GM18517 (cell line): ENCODE results near the gene KRTAP4-6.
"Not testable (repeated sequence)": the region's sequence is repeated elsewhere in the genome, so short reads cannot be mapped to it uniquely, and the experiment has no call there.

ENCODE experiments used
- ATAC-seq: cut with Tn5 transposase; IDR thresholded peaks from one replicate; pipeline ENCODE4 v1.9.1; 2021; ENCODE audit warnings: mild to moderate bottlenecking, moderate library complexity; ENCODE audit not compliant: unreplicated experiment

KRTAP4-6 gene

GRCh38 chr17:41107941-41108450 is 32.3 kb downstream of the KRTAP4-6 start:
- no peak for ATAC-seq

- not testable (repeated sequence) for ATAC-seq
These were observed 35.0 kb downstream of the KRTAP4-6 start, which contains the start of gene KRTAP4-9 for GRCh38 chr17:41105347-41105746. Gene KRTAP4-9, plus strand, starts transcription at chr17:41105389. Its CDS starts 0 bp downstream, at chr17:41105389.

DNA sequence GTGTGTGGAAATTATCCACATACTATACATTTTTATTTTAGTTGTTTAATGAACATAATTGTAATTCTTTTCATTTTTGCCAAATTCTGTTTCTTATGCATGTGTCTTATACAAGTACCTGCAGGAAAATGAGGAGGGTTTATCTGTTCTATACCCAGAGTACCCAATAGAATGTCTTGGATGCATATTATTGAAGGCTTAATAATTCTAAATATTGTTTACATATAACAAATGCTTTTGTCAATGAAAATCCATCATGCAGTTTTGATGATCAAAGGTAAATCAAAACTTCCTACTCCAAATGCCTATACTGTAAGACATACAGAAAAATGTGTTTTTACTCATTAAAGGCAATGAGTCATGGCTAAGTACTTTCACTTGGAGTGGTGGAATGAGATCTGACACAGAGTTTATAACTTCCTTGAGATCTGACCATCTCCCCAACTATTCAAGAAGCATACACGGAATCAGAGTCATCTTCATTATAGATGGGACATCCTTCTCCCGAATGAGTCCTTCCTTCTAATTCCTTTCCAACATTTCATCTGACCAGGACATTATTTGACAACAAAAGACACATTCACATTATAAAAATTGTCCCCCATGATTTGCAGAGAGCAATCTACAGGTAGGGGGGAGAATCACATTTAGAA is 35.8 kb downstream of the KRTAP4-6 start:
- ATAC-seq = not testable (repeated sequence)

DNA sequence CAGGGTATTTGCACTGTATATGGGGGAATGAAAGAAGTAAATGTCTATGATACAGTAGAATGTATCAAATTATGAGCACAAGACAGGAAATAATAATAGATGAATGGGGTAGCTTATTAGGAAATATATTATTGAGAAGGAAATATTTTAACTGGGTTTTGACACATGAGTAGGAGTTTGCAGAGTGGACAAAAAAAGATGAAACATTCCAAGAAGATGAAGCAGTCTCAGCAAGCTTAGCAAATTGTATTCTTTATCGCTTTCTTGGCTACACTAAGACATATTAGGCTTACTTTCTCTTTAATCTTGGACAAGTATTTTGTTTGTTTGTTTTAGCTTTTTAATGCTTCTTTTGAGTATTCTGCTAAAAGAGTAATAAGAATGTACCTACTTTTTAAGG is 36.4 kb downstream of the KRTAP4-6 start:
- no peak for ATAC-seq

- ATAC-seq = no peak
These were observed 38.6 kb downstream of the KRTAP4-6 start, which contains the start of gene KRTAP4-16 for GRCh38 chr17:41101586-41102259. Gene KRTAP4-16, minus strand, starts transcription at chr17:41102209. Its CDS starts 0 bp downstream, at chr17:41102209.

DNA sequence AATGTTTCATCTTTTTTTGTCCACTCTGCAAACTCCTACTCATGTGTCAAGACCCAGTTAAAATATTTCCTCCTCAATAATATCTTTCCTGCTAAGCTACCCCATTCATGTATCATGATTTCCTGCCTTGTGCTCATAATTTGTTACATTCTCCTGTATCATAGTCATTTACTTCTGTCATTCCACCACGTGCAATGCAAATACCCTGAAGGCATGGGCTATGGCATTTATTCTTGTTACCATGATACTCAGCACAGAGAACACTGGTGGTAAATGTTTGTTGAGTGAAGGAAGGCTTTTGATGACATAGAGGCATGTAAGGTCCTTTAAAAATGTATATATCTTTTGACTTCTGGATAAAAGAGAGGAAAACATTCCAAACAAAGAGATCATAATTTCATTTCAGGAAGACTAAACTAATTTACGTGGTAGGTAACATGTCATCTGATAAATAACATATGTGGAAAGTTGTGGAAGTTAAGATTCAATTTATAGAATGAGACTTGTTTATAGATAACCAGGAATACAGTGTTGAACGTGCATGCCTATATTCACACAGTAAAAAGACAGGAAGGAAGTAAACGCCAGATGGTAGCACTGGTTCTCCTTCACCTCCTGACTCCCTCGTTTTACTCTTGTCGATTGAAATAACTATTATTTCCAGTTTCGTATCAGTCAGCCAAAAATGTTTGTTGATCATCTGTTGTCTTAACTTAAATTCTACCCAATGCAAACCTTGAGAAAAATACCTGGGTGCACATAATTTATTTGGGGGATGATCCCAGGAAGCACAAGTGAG is 40.5 kb downstream of the KRTAP4-6 start:
- ATAC-seq = not testable (repeated sequence)

DNA sequence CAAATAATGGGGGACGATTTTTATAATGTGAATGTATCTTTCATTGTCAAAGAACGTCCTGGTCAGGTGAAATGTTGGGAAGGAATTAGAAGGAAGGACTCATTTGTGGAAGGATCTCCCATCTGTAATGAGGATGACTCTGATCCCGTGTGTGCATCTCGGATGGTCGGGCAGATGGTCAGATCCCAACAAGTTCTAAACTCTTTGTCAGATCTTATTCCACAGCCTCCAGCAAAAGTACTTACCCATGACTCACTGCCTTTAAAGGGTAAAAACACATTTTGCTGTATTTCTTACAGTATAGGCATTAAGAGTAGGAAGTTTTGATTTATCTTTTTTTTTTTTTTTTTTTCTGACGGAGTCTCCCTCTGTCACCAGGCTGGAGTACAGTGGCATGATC is 41.9 kb downstream of the KRTAP4-6 start:
- ATAC-seq = no peak

GRCh38 chr17:41098042-41098441 is 42.3 kb downstream of the KRTAP4-6 start, which contains the start of gene KRTAP4-8:
Gene KRTAP4-8, minus strand, starts transcription at chr17:41098142. Its CDS starts 58 bp downstream, at chr17:41098084.
- no peak for ATAC-seq

- ATAC-seq = no peak
These were observed 44.3 kb downstream of the KRTAP4-6 start for GRCh38 chr17:41096055-41096454.
